Breast epithelium (tissue), 3 donors: Measurements from ENCODE around the gene SLC6A12.

Source experiments
- CTCF ChIP-seq, 3 donors: fragments of 450-650 bp; IDR thresholded peaks; one replicate each; pipeline ENCODE4 v1.5.1; 2016 to 2017; ENCODE audit warnings: antibody characterized with exemption in 3 of 3, mild to moderate bottlenecking in 3 of 3, moderate library complexity in 3 of 3
- POLR2A ChIP-seq: fragments of 450-650 bp; IDR thresholded peaks from one replicate; pipeline ENCODE4 v1.6.1; 2016; ENCODE audit warnings: antibody characterized with exemption, mild to moderate bottlenecking, moderate library complexity
- POLR2AphosphoS5 ChIP-seq, 3 donors: sonication (generic); formaldehyde crosslinking; IDR thresholded peaks; one replicate each; pipeline ENCODE4 v1.6.1; 2017; ENCODE audit warnings: antibody characterized with exemption in 3 of 3

GRCh38 chr12:197347-197746, 16.6 kb downstream of the SLC6A12 start:
- TF ChIP-seq POLR2AphosphoS5 (IDR thresholded peaks at IDR 0.05) (no peak), CTCF (IDR thresholded peaks at IDR 0.05) (no peak), POLR2A (no peak)
